GM23338 (cell line): ENCODE measurements around the gene CERS5. TPM values are rescaled to one million over a fixed set of nuclear protein-coding genes. Genes with fewer than 3 reads are reported as not detected.

Experiments
- ATAC-seq: fragments of 200-7000 bp; cut with Tn5 transposase; 3 replicates; pipeline ENCODE4 v1.9.1; 2020
- DNase-seq: peaks from one replicate; pipeline ENCODE4 v3.0.0-alpha.2; 2015; ENCODE audit warnings: low spot score
- H2AFZ ChIP-seq: fragments of 200-600 bp; sonication (generic); 2 replicates; pipeline ENCODE4 v1.8.0; 2016; ENCODE audit warnings: antibody characterized with exemption, mild to moderate bottlenecking, moderate library complexity
- H3F3A ChIP-seq: fragments of 200-600 bp; sonication (generic); replicated peaks from 2 replicates; pipeline ENCODE4 v1.8.0; 2017; ENCODE audit warnings: antibody characterized with exemption, mixed run types, low read depth
- H3K27ac ChIP-seq: fragments of 200-600 bp; sonication (generic); 2 replicates; pipeline ENCODE4 v1.6.1; 2016; ENCODE audit warnings: low read depth
- H3K27me3 ChIP-seq: fragments of 200-600 bp; sonication (generic); 2 replicates; pipeline ENCODE4 v1.8.0; 2016; ENCODE audit warnings: mild to moderate bottlenecking, mixed run types, moderate library complexity; ENCODE audit not compliant: insufficient read depth
- H3K36me3 ChIP-seq: fragments of 200-600 bp; sonication (generic); 2 replicates; pipeline ENCODE4 v1.8.0; 2016; ENCODE audit warnings: mild to moderate bottlenecking; ENCODE audit not compliant: insufficient read depth
- H3K4me1 ChIP-seq: fragments of 200-600 bp; sonication (generic); 2 replicates; pipeline ENCODE4 v1.8.0; 2016; ENCODE audit warnings: mild to moderate bottlenecking, moderate library complexity; ENCODE audit not compliant: insufficient read depth
- H3K4me2 ChIP-seq: fragments of 200-600 bp; sonication (generic); 2 replicates; pipeline ENCODE4 v1.7.1; 2017; ENCODE audit warnings: mixed run types
- H3K4me3 ChIP-seq: fragments of 200-600 bp; sonication (generic); 2 replicates; pipeline ENCODE4 v1.6.1; 2016; ENCODE audit warnings: mixed run types
- H3K79me2 ChIP-seq: fragments of 200-600 bp; sonication (generic); replicated peaks from 2 replicates; pipeline ENCODE4 v1.8.0; 2017; ENCODE audit warnings: mild to moderate bottlenecking; ENCODE audit not compliant: insufficient read depth
- H3K9me2 ChIP-seq: fragments of 200-600 bp; sonication (generic); 2 replicates; pipeline ENCODE4 v1.8.0; 2017; ENCODE audit not compliant: insufficient read depth
- H4K20me1 ChIP-seq: fragments of 200-600 bp; sonication (generic); replicated peaks from 2 replicates; pipeline ENCODE4 v1.8.0; 2017; ENCODE audit warnings: mild to moderate bottlenecking; ENCODE audit not compliant: insufficient read depth
- H3K27ac Mint-ChIP-seq: 2 replicates; pipeline ENCODE4 v1.8.0; 2020; ENCODE audit warnings: inconsistent platforms, mild to moderate bottlenecking, moderate library complexity, mixed read lengths
- H3K27me3 Mint-ChIP-seq: 3 replicates; pipeline ENCODE4 v1.8.0; 2022; ENCODE audit warnings: low read depth, mild to moderate bottlenecking, moderate library complexity, mixed read lengths, inconsistent platforms; ENCODE audit not compliant: insufficient read depth, poor library complexity
- H3K36me3 Mint-ChIP-seq: 3 replicates; pipeline ENCODE4 v1.8.0; 2021; ENCODE audit warnings: low read depth, mild to moderate bottlenecking, inconsistent platforms, moderate library complexity, mixed read lengths
- H3K4me1 Mint-ChIP-seq: 3 replicates; pipeline ENCODE4 v1.8.0; 2020; ENCODE audit warnings: mild to moderate bottlenecking, inconsistent platforms, mixed read lengths
- H3K4me3 Mint-ChIP-seq: 3 replicates; pipeline ENCODE4 v1.8.0; 2021; ENCODE audit warnings: moderate library complexity, mild to moderate bottlenecking, inconsistent platforms, mixed read lengths
- H3K9me3 Mint-ChIP-seq: 3 replicates; pipeline ENCODE4 v1.8.0; 2020; ENCODE audit warnings: moderate library complexity, mild to moderate bottlenecking, inconsistent platforms, mixed read lengths
- CREB1 ChIP-seq: fragments of 250-450 bp; sonication (Bioruptor Pico); IDR thresholded peaks from 2 replicates; pipeline ENCODE4 v1.5.0; 2020; ENCODE audit warnings: low read depth, mild to moderate bottlenecking, moderate library complexity
- CTCF ChIP-seq, 2 experiments: fragments of 200-600 bp in 1 of 2; sonication (generic) in 1 of 2; conservative IDR thresholded peaks; 2 replicates each; pipeline versions ENCODE4 v1.5.1 to v1.6.1; 2016 to 2017; ENCODE audit warnings: antibody characterized with exemption in 2 of 2, low read depth in 2 of 2, mild to moderate bottlenecking in 2 of 2, moderate library complexity in 1 of 2
- EZH2 ChIP-seq: fragments of 200-600 bp; sonication (generic); IDR thresholded peaks from one replicate; pipeline ENCODE4 v1.8.0; 2017; ENCODE audit warnings: antibody characterized with exemption, mild to moderate bottlenecking, low read depth; ENCODE audit not compliant: unreplicated experiment
- EZH2phosphoT487 ChIP-seq: fragments of 200-600 bp; sonication (generic); IDR thresholded peaks from one replicate; pipeline ENCODE4 v1.8.1; 2018; ENCODE audit warnings: antibody characterized with exemption; ENCODE audit not compliant: unreplicated experiment
- NANOG ChIP-seq: IDR thresholded peaks from 2 replicates; pipeline ENCODE4 v1.6.1; 2016; ENCODE audit warnings: antibody characterized with exemption, borderline replicate concordance
- POLR2AphosphoS5 ChIP-seq: IDR thresholded peaks from 2 replicates; pipeline ENCODE4 v1.6.1; 2016; ENCODE audit warnings: antibody characterized with exemption, low read depth
- ZNF114 ChIP-seq: fragments of 250-450 bp; sonication (Bioruptor Pico); IDR thresholded peaks from 2 replicates; pipeline ENCODE4 v1.5.0; 2020; ENCODE audit warnings: mild to moderate bottlenecking, moderate library complexity
- ZNF331 ChIP-seq: fragments of 250-450 bp; sonication (Bioruptor Pico); IDR thresholded peaks from 2 replicates; pipeline ENCODE4 v1.5.0; 2020; ENCODE audit warnings: low read depth, mild to moderate bottlenecking, moderate library complexity
- ZNF462 ChIP-seq: fragments of 250-450 bp; sonication (Bioruptor Pico); IDR thresholded peaks from 2 replicates; pipeline ENCODE4 v1.5.0; 2020; ENCODE audit warnings: mild to moderate bottlenecking, moderate library complexity
- polyA plus RNA-seq: library from polyadenylated mRNA; unstranded; fragments of >200 nt; fragmentation: Nextera tagmentation; extraction: Ambion mirVana; gene quantifications from 2 replicates; pipeline ENCODE4 v1.2.1, GENCODE V29; 2016
- total RNA-seq: library from RNA; depleted of rRNA; stranded (reverse); fragments of >200 nt; shearing (Covaris generic); gene quantifications from 2 replicates; pipeline ENCODE4 v1.2.3, GENCODE V29; 2014
- TF ChIP-seq, protein P1 (sequence below): IDR thresholded peaks from 2 replicates; pipeline ENCODE4 v1.6.1; 2016; ENCODE audit warnings: antibody characterized with exemption

CERS5 gene
- total and polyA plus RNA-seq, 2 experiments from 2014 or later: 42.7 to 56.5 TPM

DNA sequence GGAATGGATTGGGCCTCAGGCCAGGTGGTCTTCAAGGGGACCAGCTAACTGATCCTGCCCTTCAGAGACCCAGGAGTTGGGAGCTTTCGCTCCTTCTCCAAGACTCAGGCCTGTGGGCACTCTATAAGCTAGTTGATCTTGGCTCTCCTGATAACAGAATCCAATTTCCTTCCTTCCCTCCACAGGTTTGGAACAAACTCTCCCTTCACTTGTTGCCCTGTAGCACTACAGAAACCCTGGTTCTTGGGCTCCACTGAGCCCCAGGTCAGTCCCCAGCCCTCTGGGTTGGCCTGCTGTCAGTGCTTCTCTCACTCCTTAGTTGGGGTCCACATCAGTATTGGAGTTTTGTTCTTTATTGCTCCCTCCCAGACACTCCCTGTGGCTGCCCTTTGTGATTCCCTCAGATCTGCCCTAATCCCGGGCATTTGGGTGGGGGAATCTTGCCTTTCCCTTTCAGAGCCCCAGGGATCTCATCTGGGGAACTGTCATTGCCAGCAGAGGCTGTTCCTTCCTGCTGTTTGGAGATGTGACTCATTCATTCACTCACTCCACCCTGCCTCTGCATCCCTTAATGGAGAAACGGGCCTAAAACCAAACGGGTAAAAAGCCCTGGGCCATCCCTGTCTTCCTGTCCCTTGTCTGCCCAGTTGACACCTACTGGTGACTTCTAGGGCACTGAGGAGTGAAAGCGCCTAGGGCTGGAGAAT, 67.7 kb downstream of the CERS5 start (continued):
- TF ChIP-seq ZNF462: no peak

DNA sequence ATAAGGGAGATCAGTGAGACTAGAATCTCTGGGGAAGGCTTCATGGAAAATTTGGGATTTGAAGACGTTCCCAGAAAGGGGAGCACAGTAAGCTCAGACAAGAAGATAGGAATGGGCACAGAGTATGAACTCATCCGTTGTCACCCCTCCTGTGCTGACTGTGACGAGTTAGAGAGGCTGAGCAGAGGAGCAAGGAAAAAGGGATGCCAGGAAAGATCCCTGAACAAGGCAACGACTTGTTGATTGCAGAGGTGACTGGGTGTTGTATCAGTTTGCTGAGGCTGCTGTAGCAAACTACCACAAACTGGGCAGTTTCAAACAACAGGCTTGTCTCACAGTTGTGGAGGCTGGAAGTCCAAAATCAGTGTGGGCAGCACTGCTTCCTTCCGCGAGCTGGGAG, 69.2 kb downstream of the CERS5 start:
- Histone ChIP-seq H3F3A (peaks cover 8% of the 10 kb centered on the region; the same call in 1 of the 2 replicates), H3K4me2 (no peak overlapping the region), H2AFZ (no peak overlapping the region), H3K4me3 (no peak overlapping the region), H3K27ac (no peak overlapping the region), H3K79me2 (no peaks in the 10 kb centered on the region), H4K20me1 (peaks cover 11% of the 10 kb centered on the region), H3K4me1 (0 out of 2 replicates have a peak, but pooled peaks cover under 1% of the 10 kb centered on the region), H3K27me3 (no peaks in the 10 kb centered on the region), H3K9me2 (no peaks in the 10 kb centered on the region), H3K36me3 (peaks cover 58% of the 10 kb centered on the region)
- no peak for ATAC-seq
- peaks cover 24% of the 10 kb centered on the region for H3K4me1 Mint-ChIP-seq
- TF ChIP-seq ZNF331 (CRISPR knock-in tag): no peak
- no peak for TF ChIP-seq ZNF114 (CRISPR knock-in tag)
- TF ChIP-seq CREB1: no peak
- no peak for TF ChIP-seq NANOG
- TF ChIP-seq EZH2: no peak
- no peak for TF ChIP-seq CTCF (conservative IDR thresholded peaks at IDR 0.05; ENCODE audit: low read depth in 2 of 2)
- TF ChIP-seq, protein P1, sequence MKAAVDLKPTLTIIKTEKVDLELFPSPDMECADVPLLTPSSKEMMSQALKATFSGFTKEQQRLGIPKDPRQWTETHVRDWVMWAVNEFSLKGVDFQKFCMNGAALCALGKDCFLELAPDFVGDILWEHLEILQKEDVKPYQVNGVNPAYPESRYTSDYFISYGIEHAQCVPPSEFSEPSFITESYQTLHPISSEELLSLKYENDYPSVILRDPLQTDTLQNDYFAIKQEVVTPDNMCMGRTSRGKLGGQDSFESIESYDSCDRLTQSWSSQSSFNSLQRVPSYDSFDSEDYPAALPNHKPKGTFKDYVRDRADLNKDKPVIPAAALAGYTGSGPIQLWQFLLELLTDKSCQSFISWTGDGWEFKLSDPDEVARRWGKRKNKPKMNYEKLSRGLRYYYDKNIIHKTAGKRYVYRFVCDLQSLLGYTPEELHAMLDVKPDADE: no peak
- no peak for TF ChIP-seq EZH2phosphoT487
- TF ChIP-seq POLR2AphosphoS5: no peak
- no peaks in the 10 kb centered on the region for H3K9me3 Mint-ChIP-seq
- H3K27ac Mint-ChIP-seq: no peak overlapping the region
- H3K36me3 Mint-ChIP-seq: peaks cover 84% of the 10 kb centered on the region
- no peak overlapping the region for H3K4me3 Mint-ChIP-seq
- peaks cover 7% of the 10 kb centered on the region for H3K27me3 Mint-ChIP-seq
- no peak for DNase-seq
